SH-SY5Y (cell line): Measurements from ENCODE around the gene NCK2.

Source experiments
- GATA2 ChIP-seq: IDR thresholded peaks from 2 replicates; pipeline ENCODE4 v1.6.1; 2011; ENCODE audit warnings: mild to moderate bottlenecking, low read depth, low read length
- GATA3 ChIP-seq: IDR thresholded peaks from 2 replicates; pipeline ENCODE4 v1.6.1; 2011; ENCODE audit warnings: low read depth, mild to moderate bottlenecking, low read length, moderate library complexity

GRCh38 chr2:105800036-105800713 is 55.5 kb downstream of the NCK2 start:
- TF ChIP-seq GATA2 (no peak), GATA3 (no peak)
